Measurements from ENCODE around the gene TNPO1.

Gene TNPO1

DNA sequence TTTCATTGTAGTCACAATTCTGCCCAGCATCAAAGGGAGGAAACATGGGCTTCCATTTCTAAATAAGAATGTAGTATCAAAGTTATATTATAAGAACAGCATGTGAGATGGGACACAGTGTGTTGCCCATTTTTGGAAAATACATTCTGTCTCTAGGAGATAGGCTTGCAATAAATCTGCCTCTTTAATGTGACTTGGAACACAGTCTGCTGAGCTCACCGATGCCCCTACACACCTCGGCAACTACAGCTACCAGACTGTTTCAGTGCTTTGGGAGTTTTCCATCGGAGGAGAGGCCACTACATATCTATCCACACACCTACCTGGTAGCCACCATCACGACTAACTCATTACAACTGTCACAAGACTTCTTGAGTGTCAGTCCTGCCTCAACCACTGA lies 120.4 kb downstream of the TNPO1 start:
- no peaks in the 10 kb centered on the region for H3K79me2 ChIP-seq (ENCODE audit: low read length)

DNA sequence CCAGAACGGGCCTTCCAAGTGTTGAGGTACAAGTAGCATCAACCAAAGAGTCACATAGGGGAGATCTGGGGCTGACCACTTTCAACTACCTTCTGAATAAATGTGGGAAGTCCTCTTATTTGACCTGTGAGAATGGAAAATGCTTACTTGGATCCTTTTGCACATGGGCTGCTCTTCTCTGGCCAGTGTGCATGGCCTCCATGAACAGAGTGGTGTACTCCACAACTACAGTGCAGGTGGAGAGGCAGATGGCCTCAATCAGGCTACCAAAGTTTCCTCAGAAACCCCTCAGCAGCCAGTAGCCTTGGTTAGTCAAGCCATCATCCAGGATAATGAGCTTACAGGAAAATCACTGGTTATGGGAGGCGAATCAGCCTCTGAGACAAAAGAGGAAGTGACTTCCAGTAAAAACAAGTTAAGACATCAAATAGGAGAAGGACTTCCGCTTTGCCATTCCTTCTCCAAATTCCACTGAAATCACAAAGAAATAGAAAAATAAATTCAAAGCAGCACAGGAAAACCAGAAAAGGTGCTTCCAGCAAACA lies 121.1 kb downstream of the TNPO1 start:
- Histone ChIP-seq H3K27me3 (replicated peaks; ENCODE audit: insufficient read depth, low read length) (no peaks in the 10 kb centered on the region), H3K36me3 (replicated peaks; ENCODE audit: insufficient read depth, low read length) (no peaks in the 10 kb centered on the region), H3K9me2 (replicated peaks; ENCODE audit: insufficient read depth, low read length) (no peaks in the 10 kb centered on the region), H3K4me2 (ENCODE audit: low read depth, low read length) (no peak overlapping the region), H3K4me3 (ENCODE audit: low read length) (no peak overlapping the region), H3F3A (ENCODE audit: insufficient read depth, low read length) (no peaks in the 10 kb centered on the region), H3K4me1 (ENCODE audit: low read length) (no peaks in the 10 kb centered on the region), H4K20me1 (ENCODE audit: insufficient read depth, low read length) (no peaks in the 10 kb centered on the region), H3K27ac (ENCODE audit: low read length) (no peak overlapping the region), H2AFZ (ENCODE audit: low read length) (no peak overlapping the region), H3K79me2 (ENCODE audit: low read length) (no peaks in the 10 kb centered on the region), H3K9ac (ENCODE audit: low read length) (no peak overlapping the region), H3K9me3 (replicated peaks; ENCODE audit: insufficient read depth, low read length) (no peaks in the 10 kb centered on the region)
- TF ChIP-seq, protein P1, sequence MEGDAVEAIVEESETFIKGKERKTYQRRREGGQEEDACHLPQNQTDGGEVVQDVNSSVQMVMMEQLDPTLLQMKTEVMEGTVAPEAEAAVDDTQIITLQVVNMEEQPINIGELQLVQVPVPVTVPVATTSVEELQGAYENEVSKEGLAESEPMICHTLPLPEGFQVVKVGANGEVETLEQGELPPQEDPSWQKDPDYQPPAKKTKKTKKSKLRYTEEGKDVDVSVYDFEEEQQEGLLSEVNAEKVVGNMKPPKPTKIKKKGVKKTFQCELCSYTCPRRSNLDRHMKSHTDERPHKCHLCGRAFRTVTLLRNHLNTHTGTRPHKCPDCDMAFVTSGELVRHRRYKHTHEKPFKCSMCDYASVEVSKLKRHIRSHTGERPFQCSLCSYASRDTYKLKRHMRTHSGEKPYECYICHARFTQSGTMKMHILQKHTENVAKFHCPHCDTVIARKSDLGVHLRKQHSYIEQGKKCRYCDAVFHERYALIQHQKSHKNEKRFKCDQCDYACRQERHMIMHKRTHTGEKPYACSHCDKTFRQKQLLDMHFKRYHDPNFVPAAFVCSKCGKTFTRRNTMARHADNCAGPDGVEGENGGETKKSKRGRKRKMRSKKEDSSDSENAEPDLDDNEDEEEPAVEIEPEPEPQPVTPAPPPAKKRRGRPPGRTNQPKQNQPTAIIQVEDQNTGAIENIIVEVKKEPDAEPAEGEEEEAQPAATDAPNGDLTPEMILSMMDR (IDR thresholded peaks at IDR 0.05; ENCODE audit: low read length), result no peak
- TF ChIP-seq EZH2phosphoT487 (IDR thresholded peaks at IDR 0.05; ENCODE audit: low read length) (no peak), EZH2 (optimal IDR thresholded peaks at IDR 0.05; ENCODE audit: low read depth, low read length) (no peak)
- no peak for DNase-seq

More for the DNA sequence above, 120.4 kb downstream of the TNPO1 start:
- H4K20me1 ChIP-seq (ENCODE audit: insufficient read depth, low read length), result no peaks in the 10 kb centered on the region
- no peak overlapping the region for H3K9ac ChIP-seq (ENCODE audit: low read length)
- H3K9me3 ChIP-seq (replicated peaks; ENCODE audit: insufficient read depth, low read length), result no peaks in the 10 kb centered on the region
- no peaks in the 10 kb centered on the region for H3F3A ChIP-seq (ENCODE audit: insufficient read depth, low read length)
- H2AFZ ChIP-seq (ENCODE audit: low read length), result no peak overlapping the region
- H3K36me3 ChIP-seq (replicated peaks; ENCODE audit: insufficient read depth, low read length), result no peaks in the 10 kb centered on the region
- H3K27ac ChIP-seq (ENCODE audit: low read length), result no peak overlapping the region
- no peaks in the 10 kb centered on the region for H3K27me3 ChIP-seq (replicated peaks; ENCODE audit: insufficient read depth, low read length)
- no peak overlapping the region for H3K4me3 ChIP-seq (ENCODE audit: low read length)
- no peaks in the 10 kb centered on the region for H3K4me1 ChIP-seq (ENCODE audit: low read length)
- DNase-seq, result no peak
- TF ChIP-seq EZH2 (optimal IDR thresholded peaks at IDR 0.05; ENCODE audit: low read depth, low read length) (no peak), EZH2phosphoT487 (IDR thresholded peaks at IDR 0.05; ENCODE audit: low read length) (no peak)
- TF ChIP-seq, protein P1 (IDR thresholded peaks at IDR 0.05; ENCODE audit: low read length), result no peak
- H3K4me2 ChIP-seq (ENCODE audit: low read depth, low read length), result no peak overlapping the region
- no peaks in the 10 kb centered on the region for H3K9me2 ChIP-seq (replicated peaks; ENCODE audit: insufficient read depth, low read length)

DNA sequence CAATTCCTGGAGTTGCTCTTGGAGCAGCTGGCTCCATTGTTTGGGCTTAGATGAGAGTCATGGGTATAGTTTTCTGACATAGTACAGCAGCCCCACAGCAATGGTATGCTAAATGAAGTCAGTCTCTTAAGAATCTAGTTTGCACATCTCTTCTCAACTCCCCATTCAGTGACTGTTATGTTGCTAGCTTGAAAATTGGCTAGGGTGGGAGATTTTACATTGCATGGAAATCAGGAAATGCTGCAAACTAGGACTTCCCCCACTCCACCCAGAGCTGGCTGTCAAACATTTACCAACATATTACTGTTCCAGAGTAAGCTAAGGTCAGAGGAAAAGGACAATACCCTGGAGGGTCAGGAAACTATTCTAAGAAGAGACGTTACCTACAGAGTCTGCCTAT lies 121.7 kb downstream of the TNPO1 start:
- Histone ChIP-seq H3K27ac (ENCODE audit: low read length) (no peak overlapping the region), H3K4me1 (ENCODE audit: low read length) (no peaks in the 10 kb centered on the region), H3K9ac (ENCODE audit: low read length) (no peak overlapping the region), H3K27me3 (replicated peaks; ENCODE audit: insufficient read depth, low read length) (no peaks in the 10 kb centered on the region), H3K9me2 (replicated peaks; ENCODE audit: insufficient read depth, low read length) (no peaks in the 10 kb centered on the region), H2AFZ (ENCODE audit: low read length) (no peak overlapping the region), H3K4me2 (ENCODE audit: low read depth, low read length) (no peak overlapping the region), H3F3A (ENCODE audit: insufficient read depth, low read length) (no peaks in the 10 kb centered on the region), H3K9me3 (replicated peaks; ENCODE audit: insufficient read depth, low read length) (no peaks in the 10 kb centered on the region), H4K20me1 (ENCODE audit: insufficient read depth, low read length) (no peaks in the 10 kb centered on the region), H3K4me3 (ENCODE audit: low read length) (no peak overlapping the region), H3K79me2 (ENCODE audit: low read length) (no peaks in the 10 kb centered on the region), H3K36me3 (replicated peaks; ENCODE audit: insufficient read depth, low read length) (no peaks in the 10 kb centered on the region)
- DNase-seq, result no peak
- TF ChIP-seq, protein P1 (IDR thresholded peaks at IDR 0.05; ENCODE audit: low read length), result no peak
- TF ChIP-seq EZH2 (optimal IDR thresholded peaks at IDR 0.05; ENCODE audit: low read depth, low read length), result no peak
- TF ChIP-seq EZH2phosphoT487 (IDR thresholded peaks at IDR 0.05; ENCODE audit: low read length), result no peak
